IMR-90 (cell line): ENCODE data around the gene PLCB2. TPM values are rescaled to one million over a fixed set of nuclear protein-coding genes. Genes with fewer than 3 reads are reported as not detected.

Source experiments
- ATAC-seq: fragments of 200-7000 bp; cut with Tn5 transposase; 2 replicates; pipeline ENCODE4 v1.9.1; 2020; ENCODE audit warnings: low read depth, mild to moderate bottlenecking, moderate library complexity
- BruUV-seq: library from RNA; stranded (reverse); fragments of 400-500 nt; replicated peaks from 2 replicates; lab custom pipeline; 2021; lab: Mats Ljungman, UMichigan
- CTCF ChIA-PET: fragments of 300-600 bp; formaldehyde crosslinking; extraction: SDS; loops from one replicate; lab custom pipeline; 2021; ENCODE audit warnings: antibody characterized with exemption; lab: Yijun Ruan, JAX
- POLR2A ChIA-PET: fragments of 300-600 bp; sonication (Branson Sonifier 250); formaldehyde crosslinking; loops from one replicate; lab custom pipeline; 2022; ENCODE audit warnings: antibody characterized with exemption; ENCODE audit not compliant: unreplicated experiment; lab: Charles Lee
- DNase-seq: peaks from one replicate; pipeline ENCODE4 v3.0.0; 2013
- H2AFZ ChIP-seq: replicated peaks from 2 replicates; pipeline ENCODE3; 2013; ENCODE audit warnings: low read length, mild to moderate bottlenecking; ENCODE audit not compliant: poor library complexity
- H2AK5ac ChIP-seq: 2 replicates; pipeline ENCODE4 v1.6.1; 2013; ENCODE audit warnings: low read depth, low read length, inconsistent platforms
- H2AK9ac ChIP-seq: replicated peaks from 2 replicates; pipeline ENCODE3; 2013; ENCODE audit warnings: mild to moderate bottlenecking, low read depth, low read length, moderate library complexity; ENCODE audit not compliant: poor library complexity
- H2BK120ac ChIP-seq: 2 replicates; pipeline ENCODE4 v1.6.1; 2013; ENCODE audit warnings: low read depth, low read length, inconsistent platforms
- H2BK15ac ChIP-seq: 3 replicates; pipeline ENCODE4 v1.6.1; 2013; ENCODE audit warnings: low read depth, low read length, inconsistent platforms
- H2BK20ac ChIP-seq: 2 replicates; pipeline ENCODE4 v1.6.1; 2013; ENCODE audit warnings: low read depth, mild to moderate bottlenecking, inconsistent platforms, low read length, moderate library complexity
- H2BK5ac ChIP-seq: 2 replicates; pipeline ENCODE4 v1.6.1; 2013; ENCODE audit warnings: mild to moderate bottlenecking, low read depth, low read length, inconsistent platforms; ENCODE audit not compliant: poor library complexity, severe bottlenecking
- H3K14ac ChIP-seq: replicated peaks from 2 replicates; pipeline ENCODE4 v1.6.1; 2013; ENCODE audit warnings: low read depth, low read length, inconsistent platforms
- H3K18ac ChIP-seq: 2 replicates; pipeline ENCODE4 v1.6.1; 2013; ENCODE audit warnings: low read depth, low read length, control low read depth
- H3K23ac ChIP-seq: 2 replicates; pipeline ENCODE4 v1.6.1; 2013; ENCODE audit warnings: low read depth, low read length, inconsistent platforms
- H3K27ac ChIP-seq: 2 replicates; pipeline ENCODE4 v1.5.1; 2013; ENCODE audit warnings: mild to moderate bottlenecking, control low read depth, low read length; ENCODE audit not compliant: insufficient read depth
- H3K27me3 ChIP-seq: 2 replicates; pipeline ENCODE4 v1.6.1; 2013; ENCODE audit warnings: low read length; ENCODE audit not compliant: control insufficient read depth, insufficient read depth
- H3K36me3 ChIP-seq: 2 replicates; pipeline ENCODE4 v1.6.1; 2013; ENCODE audit warnings: low read length, mixed read lengths; ENCODE audit not compliant: control insufficient read depth, insufficient read depth
- H3K4ac ChIP-seq: 2 replicates; pipeline ENCODE4 v1.6.1; 2013; ENCODE audit warnings: low read depth, low read length, inconsistent platforms
- H3K4me1 ChIP-seq: 2 replicates; pipeline ENCODE4 v1.6.1; 2013; ENCODE audit warnings: low read length, mixed read lengths; ENCODE audit not compliant: control insufficient read depth, insufficient read depth
- H3K4me2 ChIP-seq: 2 replicates; pipeline ENCODE4 v1.6.1; 2013; ENCODE audit warnings: low read depth, mild to moderate bottlenecking, control low read depth, low read length, moderate library complexity
- H3K4me3 ChIP-seq: 2 replicates; pipeline ENCODE4 v1.5.1; 2013; ENCODE audit warnings: low read depth, mild to moderate bottlenecking, control low read depth, low read length, moderate library complexity; ENCODE audit not compliant: insufficient read depth
- H3K56ac ChIP-seq: 2 replicates; pipeline ENCODE4 v1.6.1; 2013; ENCODE audit warnings: low read length, inconsistent platforms; ENCODE audit not compliant: insufficient read depth; ENCODE audit errors: extremely low read depth
- H3K79me1 ChIP-seq, 2 experiments: 2 replicates each; pipeline ENCODE4 v1.6.1; 2013; ENCODE audit warnings: low read length in 2 of 2, inconsistent platforms in 1 of 2, low read depth in 1 of 2
- H3K9ac ChIP-seq: 2 replicates; pipeline ENCODE4 v1.6.1; 2013; ENCODE audit warnings: low read depth, low read length, control low read depth
- H3K9me1 ChIP-seq: 2 replicates; pipeline ENCODE4 v1.6.1; 2013; ENCODE audit warnings: low read length, inconsistent platforms; ENCODE audit not compliant: insufficient read depth
- H3K9me3 ChIP-seq: 2 replicates; pipeline ENCODE4 v1.6.1; 2013; ENCODE audit warnings: low read length; ENCODE audit not compliant: control insufficient read depth, insufficient read depth
- H4K20me1 ChIP-seq: 2 replicates; pipeline ENCODE4 v1.6.1; 2013; ENCODE audit warnings: low read length, inconsistent platforms; ENCODE audit not compliant: insufficient read depth
- H4K5ac ChIP-seq: 2 replicates; pipeline ENCODE4 v1.6.1; 2013; ENCODE audit warnings: mild to moderate bottlenecking, low read depth, low read length, control low read depth
- H4K8ac ChIP-seq, 2 experiments: 2 replicates each; pipeline ENCODE4 v1.6.1; 2013; ENCODE audit warnings: low read depth in 2 of 2, low read length in 2 of 2, control low read depth in 1 of 2, inconsistent platforms in 1 of 2
- H4K91ac ChIP-seq: 2 replicates; pipeline ENCODE4 v1.6.1; 2013; ENCODE audit warnings: low read depth, low read length, inconsistent platforms; ENCODE audit not compliant: insufficient read depth
- CEBPB ChIP-seq: IDR thresholded peaks from 2 replicates; pipeline ENCODE4 v1.6.1; 2012; ENCODE audit warnings: low read depth, low read length, improper control_type of control experiment
- POLR2A ChIP-seq: IDR thresholded peaks from 2 replicates; pipeline ENCODE4 v1.6.1; 2012; ENCODE audit warnings: mild to moderate bottlenecking, low read depth, low read length
- WGBS, 2 experiments: methylation state at CpG; one replicate each; pipeline versions ENCODE4 v1.1.5 to v1.1.7; 2013; ENCODE audit warnings: missing lambda C conversion rate in 2 of 2; ENCODE audit not compliant: insufficient read length in 1 of 2; ENCODE audit errors: extremely low coverage in 2 of 2; 5-methylcytosine and 5-hydroxymethylcytosine counted together
- dilution Hi-C: fragments of 300-500 bp; cut with HindIII; formaldehyde crosslinking; loops from one replicate; pipeline ENCODE4 v1.14.3; 2018; ENCODE audit warnings: low sequenced_read_pairs; ENCODE audit not compliant: unreplicated experiment
- in situ Hi-C: fragments of 300-500 bp; cut with MboI; formaldehyde crosslinking; loops from 3 replicates; pipeline ENCODE4 v1.14.3; 2019; ENCODE audit warnings: low sequenced_read_pairs, inconsistent platforms, mixed read lengths
- intact Hi-C: fragments of 100-400 bp; cut with micrococcal nuclease; formaldehyde crosslinking; loops from 2 replicates; pipeline ENCODE4 v1.10.0; 2022
- polyA plus RNA-seq, 3 experiments: library from polyadenylated mRNA; depleted of rRNA; stranded (reverse); fragments of >200 nt; gene quantifications; 2 replicates each; pipeline ENCODE4 v1.2.3, GENCODE V29; 2012; ENCODE audit warnings: low replicate concordance in 1 of 3
- total RNA-seq: library from RNA; depleted of rRNA; stranded (reverse); fragments of >200 nt; gene quantifications from 2 replicates; pipeline ENCODE4 v1.2.3, GENCODE V29; 2012

Gene PLCB2
- total and polyA plus RNA-seq, 2 of the 4 experiments (the other 2 are of a cell fraction): 0.18 to 1.4 TPM

- Histone ChIP-seq H3K9me3 (no peaks in the 10 kb centered on the region), H3K9me1 (no peaks in the 10 kb centered on the region), H2BK20ac (no peak overlapping the region), H2AK5ac (no peak overlapping the region), H4K91ac (no peak overlapping the region), H4K5ac (no peak overlapping the region), H3K4me2 (no peak overlapping the region), H2BK5ac (no peak overlapping the region), H3K36me3 (no peaks in the 10 kb centered on the region), H2AK9ac (peak overlapping the region; percentile 37), H2AFZ (no peak overlapping the region), H4K20me1 (no peaks in the 10 kb centered on the region), H3K56ac (no peak overlapping the region), H3K4me1 (no peaks in the 10 kb centered on the region), H4K8ac (no peak overlapping the region), H2BK15ac (no peak overlapping the region), H3K4ac (no peak overlapping the region), H3K27ac (no peak overlapping the region), H3K79me1 (no peaks in the 10 kb centered on the region), H3K9ac (no peak overlapping the region), H3K14ac (no peak overlapping the region), H3K27me3 (peaks cover 30% of the 10 kb centered on the region), H2BK120ac (no peak overlapping the region), H3K23ac (no peak overlapping the region), H3K4me3 (no peak overlapping the region), H3K18ac (no peak overlapping the region)
- WGBS, 2 experiments: 73% methylated on average over 2 of the region's 5 CpGs; no CpG with 5 or more reads in 1 of the 2 experiments
- DNase-seq: no peak
- CTCF ChIA-PET: interaction anchor here (0.8 kb wide), 1 partner anchor 28 kb away, joined by 3 read pairs; no protein-coding TSS in a partner anchor
- peak; percentile 46 for ATAC-seq
- intact Hi-C loops (no loop called here), in situ Hi-C loops (no loop called here), dilution Hi-C loops (no loop called here)
- TF ChIP-seq POLR2A (no peak), CEBPB (peak; percentile 5; the same call in 1 of the 2 replicates)
- BruUV-seq: no TSS peak
- POLR2A ChIA-PET: no interaction called here
Measured at GRCh38 chr15:40244961-40245523, 62.7 kb downstream of the PLCB2 start.
